T-helper 1 cell treated with Interleukin-12 subunit alpha and Interleukin-12 subunit beta and Interleukin-4 antibody, amounts not matched to agents 30 ng/mL and 1 ng/mL, for 36 hours (primary cell): Measurements from ENCODE around the gene S100A14. TPM values are rescaled to one million over a fixed set of nuclear protein-coding genes. Genes with fewer than 3 reads are reported as not detected.
"Not testable (repeated sequence)": the region's sequence is repeated elsewhere in the genome, so short reads cannot be mapped to it uniquely, and the experiment has no call there.

Experiments
- intact Hi-C: fragments of 100-400 bp; cut with micrococcal nuclease; formaldehyde crosslinking; loops from one replicate; pipeline ENCODE4 v1.15.1; 2024
- total RNA-seq: library from RNA; stranded (reverse); gene quantifications from 2 replicates; pipeline ENCODE4 v1.2.3, GENCODE V29; 2022

The S100A14 gene
- total RNA-seq, 1 donor from 2014 or later = not detected

- intact Hi-C loops = not testable (repeated sequence)
These were observed 24.1 kb upstream of the S100A14 start for GRCh38 chr1:153640213-153640612.

- intact Hi-C loops = no loop called here
These were observed 23.2 kb upstream of the S100A14 start for GRCh38 chr1:153639280-153639679.

GRCh38 chr1:153638261-153638660 lies 22.1 kb upstream of the S100A14 start:
- intact Hi-C loops = no loop called here

- intact Hi-C loops = no loop called here
These were observed 20.2 kb upstream of the S100A14 start for GRCh38 chr1:153636312-153636711.

- intact Hi-C loops = no loop called here
These were observed 19.7 kb upstream of the S100A14 start for GRCh38 chr1:153635872-153636271.

GRCh38 chr1:153633754-153634665 lies 17.9 kb upstream of the S100A14 start, which contains the start of gene CHTOP:
Gene CHTOP (plus strand): TSS chr1:153634066. CDS start chr1:153636589, 2,523 bp downstream.
- intact Hi-C loops = loop anchor here (1.0 to 5.0 kb wide), 12 partner anchors 24 to 638 kb away; partner anchors contain the start of genes CREB3L4, HAX1, INTS3 and RPS27

GRCh38 chr1:153633161-153633753 lies 17.1 kb upstream of the S100A14 start:
- intact Hi-C loops = loop anchor here (1.0 to 5.0 kb wide), 6 partner anchors 95 to 639 kb away; partner anchors contain the start of genes CREB3L4, HAX1, INTS3 and RPS27

- intact Hi-C loops = loop anchor here (5.0 kb wide), 3 partner anchors 116 to 641 kb away; partner anchors contain the start of genes CREB3L4 and HAX1
These were observed 15.2 kb upstream of the S100A14 start for GRCh38 chr1:153631047-153632022.

- intact Hi-C loops = loop anchor here (5.0 kb wide), 3 partner anchors 117 to 642 kb away; partner anchors contain the start of genes CREB3L4 and HAX1
These were observed 14.3 kb upstream of the S100A14 start for GRCh38 chr1:153630384-153630783.

- intact Hi-C loops = loop anchor here (5.0 kb wide), 3 partner anchors 117 to 642 kb away; partner anchors contain the start of genes CREB3L4 and HAX1
These were observed 13.8 kb upstream of the S100A14 start for GRCh38 chr1:153629971-153630370.

- intact Hi-C loops = no loop called here
These were observed 13.2 kb upstream of the S100A14 start for GRCh38 chr1:153629343-153629665.

GRCh38 chr1:153628638-153629342 lies 12.7 kb upstream of the S100A14 start:
- intact Hi-C loops = no loop called here

- intact Hi-C loops = no loop called here
These were observed 11.8 kb upstream of the S100A14 start, which contains the start of gene S100A1 for GRCh38 chr1:153627715-153628626. Gene S100A1 (plus strand): TSS chr1:153628434. CDS start chr1:153630522, 2,088 bp downstream.

- intact Hi-C loops = no loop called here
These were observed 11.0 kb upstream of the S100A14 start, which contains the start of gene S100A13 for GRCh38 chr1:153626904-153627714. Gene S100A13 (minus strand): TSS chr1:153627505. CDS start chr1:153626472, 1,033 bp downstream.

- intact Hi-C loops = no loop called here
These were observed 10.4 kb upstream of the S100A14 start for GRCh38 chr1:153626477-153626903.

GRCh38 chr1:153624965-153625611 lies 9.0 kb upstream of the S100A14 start:
- intact Hi-C loops = no loop called here

- intact Hi-C loops = no loop called here
These were observed 7.0 kb upstream of the S100A14 start for GRCh38 chr1:153623101-153623500.
